HG02571 (cell line): ENCODE measurements around the gene PEX10.

ENCODE experiments used
- ATAC-seq: cut with Tn5 transposase; IDR thresholded peaks from one replicate; pipeline ENCODE4 v1.9.1; 2021; ENCODE audit warnings: mild to moderate bottlenecking, moderate library complexity; ENCODE audit not compliant: unreplicated experiment

The PEX10 gene

GRCh38 chr1:2389644-2390043 is 22.7 kb downstream of the PEX10 start:
- no peak for ATAC-seq

GRCh38 chr1:2388004-2388913 is 24.1 kb downstream of the PEX10 start:
- ATAC-seq: no peak

- ATAC-seq: no peak
Observed at GRCh38 chr1:2386636-2387611, 25.4 kb downstream of the PEX10 start.

- no peak for ATAC-seq
Observed at GRCh38 chr1:2385606-2386280, 26.6 kb downstream of the PEX10 start.

- ATAC-seq: no peak
Observed at GRCh38 chr1:2384941-2385481, 27.4 kb downstream of the PEX10 start.

GRCh38 chr1:2384130-2384860 is 28.1 kb downstream of the PEX10 start:
- no peak for ATAC-seq

GRCh38 chr1:2383576-2383975 is 28.8 kb downstream of the PEX10 start:
- no peak for ATAC-seq

- ATAC-seq: no peak
Observed at GRCh38 chr1:2382621-2383361, 29.6 kb downstream of the PEX10 start.

- ATAC-seq: no peak
Observed at GRCh38 chr1:2381741-2382620, 30.4 kb downstream of the PEX10 start.

- ATAC-seq: no peak
Observed at GRCh38 chr1:2380816-2381591, 31.4 kb downstream of the PEX10 start.

- no peak for ATAC-seq
Observed at GRCh38 chr1:2379733-2380404, 32.5 kb downstream of the PEX10 start.

GRCh38 chr1:2378956-2379732 is 33.2 kb downstream of the PEX10 start:
- ATAC-seq: no peak

GRCh38 chr1:2378441-2378851 is 33.9 kb downstream of the PEX10 start:
- ATAC-seq: no peak

- ATAC-seq: no peak
Observed at GRCh38 chr1:2377751-2378440, 34.5 kb downstream of the PEX10 start.

GRCh38 chr1:2376931-2377672 is 35.3 kb downstream of the PEX10 start:
- ATAC-seq: no peak
